OCI-LY1 (cell line): Measurements from ENCODE around the gene KIRREL2.

Experiments used
- EZH2 ChIP-seq: fragments of 200-600 bp; sonication (generic), shearing (Covaris generic); IDR thresholded peaks from 2 replicates; pipeline ENCODE4 v1.8.0; 2017; ENCODE audit warnings: borderline replicate concordance, mixed run types, mild to moderate bottlenecking, antibody characterized with exemption, low read length, moderate library complexity, mixed read lengths
- TF ChIP-seq, protein P1 (sequence below): fragments of 200-600 bp; sonication (generic), shearing (Covaris generic); IDR thresholded peaks from 2 replicates; pipeline ENCODE4 v1.5.1; 2017; ENCODE audit warnings: mild to moderate bottlenecking, antibody characterized with exemption, low read length, moderate library complexity, mixed read lengths

DNA sequence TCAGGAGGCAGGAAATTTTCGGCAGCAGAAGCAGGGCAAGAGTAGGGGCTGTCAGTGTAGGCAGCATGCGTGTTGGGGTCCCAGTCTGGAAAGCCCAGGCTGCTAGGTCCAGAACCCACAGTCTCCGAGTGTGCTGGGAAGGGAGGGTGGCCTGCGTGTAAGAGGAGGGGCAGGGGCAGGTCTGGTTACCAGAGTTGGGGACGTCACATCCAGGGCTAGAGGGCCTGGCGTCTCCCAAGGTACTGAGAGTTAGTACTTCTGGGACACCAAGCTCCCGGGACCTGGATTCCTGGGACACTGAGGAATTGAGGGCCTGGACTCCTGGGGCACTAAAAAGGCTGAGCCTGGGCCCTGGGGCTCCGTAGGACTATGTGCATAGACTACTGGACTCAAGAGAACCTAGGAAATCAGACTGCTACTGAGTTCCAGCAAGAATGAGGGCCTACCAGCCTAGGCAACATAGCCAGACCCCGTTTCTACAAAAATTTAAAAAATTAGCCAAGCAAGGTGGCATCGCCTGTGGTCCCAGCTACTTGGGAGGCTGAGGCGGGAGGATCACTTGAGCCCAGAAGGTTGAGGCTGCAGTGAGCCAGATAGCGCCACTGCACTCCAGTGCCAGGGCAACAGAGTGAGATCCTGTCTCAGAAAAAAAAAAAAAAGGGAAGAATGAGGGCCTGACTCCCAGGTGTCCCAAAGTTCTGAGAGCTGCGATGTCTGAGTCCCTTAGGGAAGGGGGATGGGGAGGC is 41.2 kb downstream of the KIRREL2 start:
- TF ChIP-seq, protein P1, sequence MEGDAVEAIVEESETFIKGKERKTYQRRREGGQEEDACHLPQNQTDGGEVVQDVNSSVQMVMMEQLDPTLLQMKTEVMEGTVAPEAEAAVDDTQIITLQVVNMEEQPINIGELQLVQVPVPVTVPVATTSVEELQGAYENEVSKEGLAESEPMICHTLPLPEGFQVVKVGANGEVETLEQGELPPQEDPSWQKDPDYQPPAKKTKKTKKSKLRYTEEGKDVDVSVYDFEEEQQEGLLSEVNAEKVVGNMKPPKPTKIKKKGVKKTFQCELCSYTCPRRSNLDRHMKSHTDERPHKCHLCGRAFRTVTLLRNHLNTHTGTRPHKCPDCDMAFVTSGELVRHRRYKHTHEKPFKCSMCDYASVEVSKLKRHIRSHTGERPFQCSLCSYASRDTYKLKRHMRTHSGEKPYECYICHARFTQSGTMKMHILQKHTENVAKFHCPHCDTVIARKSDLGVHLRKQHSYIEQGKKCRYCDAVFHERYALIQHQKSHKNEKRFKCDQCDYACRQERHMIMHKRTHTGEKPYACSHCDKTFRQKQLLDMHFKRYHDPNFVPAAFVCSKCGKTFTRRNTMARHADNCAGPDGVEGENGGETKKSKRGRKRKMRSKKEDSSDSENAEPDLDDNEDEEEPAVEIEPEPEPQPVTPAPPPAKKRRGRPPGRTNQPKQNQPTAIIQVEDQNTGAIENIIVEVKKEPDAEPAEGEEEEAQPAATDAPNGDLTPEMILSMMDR: no peak
- no peak for TF ChIP-seq EZH2
